ENCODE measurements around the gene FBXO17.

GRCh38 chr19:38910488-38910887 lies 65.1 kb downstream of the FBXO17 start:
- TF ChIP-seq CTCF (IDR thresholded peaks at IDR 0.05; ENCODE audit: low read depth, low read length, missing input control) (no peak), HNF4A (conservative IDR thresholded peaks at IDR 0.05) (no peak), ZBTB33 (IDR thresholded peaks at IDR 0.05) (no peak), RAD21 (IDR thresholded peaks at IDR 0.05) (no peak), YY1 (IDR thresholded peaks at IDR 0.05) (no peak), REST (IDR thresholded peaks at IDR 0.05) (no peak)
